H9 (cell line): ENCODE data around the gene CYP1B1. TPM values are rescaled to one million over a fixed set of nuclear protein-coding genes. Genes with fewer than 3 reads are reported as not detected.
A peak's percentile ranks its signal among the peaks of the same experiment; 100 is the strongest.

ENCODE experiments used
- DNase-seq: peaks from one replicate; pipeline ENCODE4 v3.0.0-alpha.2; 2017
- H2AFZ ChIP-seq: one replicate; pipeline ENCODE4 v1.6.1; 2013; ENCODE audit warnings: mild to moderate bottlenecking, low read length, control low read depth, moderate library complexity
- H2AK5ac ChIP-seq: 2 replicates; pipeline ENCODE4 v1.6.1; 2013; ENCODE audit warnings: low read length, control low read depth, mixed read lengths; ENCODE audit not compliant: insufficient read length
- H2BK120ac ChIP-seq: one replicate; pipeline ENCODE4 v1.6.1; 2013; ENCODE audit warnings: low read depth, mild to moderate bottlenecking, low read length, control low read depth, inconsistent platforms; ENCODE audit not compliant: poor library complexity, severe bottlenecking
- H2BK12ac ChIP-seq: 2 replicates; pipeline ENCODE4 v1.6.1; 2013; ENCODE audit warnings: low read length, control low read depth, mixed read lengths, low read depth; ENCODE audit not compliant: insufficient read length
- H2BK15ac ChIP-seq: 2 replicates; pipeline ENCODE4 v1.6.1; 2013; ENCODE audit warnings: low read depth, low read length, control low read depth
- H2BK20ac ChIP-seq: one replicate; pipeline ENCODE4 v1.6.1; 2013; ENCODE audit warnings: low read depth, mild to moderate bottlenecking, low read length, control low read depth, inconsistent platforms; ENCODE audit not compliant: poor library complexity, severe bottlenecking
- H2BK5ac ChIP-seq: 2 replicates; pipeline ENCODE4 v1.6.1; 2013; ENCODE audit warnings: low read length, control low read depth, mixed read lengths; ENCODE audit not compliant: insufficient read length
- H3K14ac ChIP-seq: 2 replicates; pipeline ENCODE4 v1.6.1; 2013; ENCODE audit warnings: low read length, control low read depth; ENCODE audit not compliant: insufficient read depth
- H3K18ac ChIP-seq: 2 replicates; pipeline ENCODE4 v1.6.1; 2013; ENCODE audit warnings: low read depth, mild to moderate bottlenecking, mixed read lengths, low read length, control low read depth; ENCODE audit not compliant: insufficient read length
- H3K23ac ChIP-seq: 2 replicates; pipeline ENCODE4 v1.6.1; 2013; ENCODE audit warnings: low read length, control low read depth, mixed read lengths, low read depth; ENCODE audit not compliant: insufficient read length
- H3K23me2 ChIP-seq: 2 replicates; pipeline ENCODE4 v1.6.1; 2013; ENCODE audit warnings: low read depth, mild to moderate bottlenecking, mixed read lengths, low read length, control low read depth; ENCODE audit not compliant: insufficient read length, poor library complexity, severe bottlenecking
- H3K27ac ChIP-seq: 2 replicates; pipeline ENCODE4 v1.5.1; 2013; ENCODE audit warnings: low read length, control low read depth, mixed read lengths, low read depth; ENCODE audit not compliant: insufficient read length
- H3K27me3 ChIP-seq: 2 replicates; pipeline ENCODE4 v1.6.1; 2013; ENCODE audit warnings: low read length, control low read depth, inconsistent platforms; ENCODE audit not compliant: insufficient read depth
- H3K4ac ChIP-seq: 2 replicates; pipeline ENCODE4 v1.6.1; 2013; ENCODE audit warnings: low read depth, mild to moderate bottlenecking, control low read depth, inconsistent platforms, low read length, moderate library complexity
- H3K4me1 ChIP-seq: 2 replicates; pipeline ENCODE4 v1.6.1; 2013; ENCODE audit warnings: low read length, control low read depth, inconsistent platforms; ENCODE audit not compliant: insufficient read depth
- H3K4me2 ChIP-seq: 2 replicates; pipeline ENCODE4 v1.6.1; 2013; ENCODE audit warnings: low read length, control low read depth, mixed read lengths; ENCODE audit not compliant: insufficient read length, insufficient read depth
- H3K56ac ChIP-seq: 2 replicates; pipeline ENCODE4 v1.6.1; 2013; ENCODE audit warnings: low read depth, mild to moderate bottlenecking, mixed read lengths, low read length, control low read depth; ENCODE audit not compliant: insufficient read length
- H3K79me1 ChIP-seq: 2 replicates; pipeline ENCODE4 v1.6.1; 2013; ENCODE audit warnings: low read depth, mild to moderate bottlenecking, moderate library complexity, low read length, control low read depth, inconsistent platforms; ENCODE audit not compliant: insufficient read depth, poor library complexity, severe bottlenecking
- H3K79me2 ChIP-seq: 2 replicates; pipeline ENCODE4 v1.6.1; 2013; ENCODE audit warnings: low read length, control low read depth, inconsistent platforms; ENCODE audit not compliant: insufficient read depth
- H3K9ac ChIP-seq: 2 replicates; pipeline ENCODE4 v1.6.1; 2013; ENCODE audit warnings: low read length, control low read depth, mixed read lengths; ENCODE audit not compliant: insufficient read length; ENCODE audit errors: extremely low read depth
- H3K9me3 ChIP-seq: one replicate; pipeline ENCODE4 v1.6.1; 2013; ENCODE audit warnings: low read depth, low read length, inconsistent platforms; ENCODE audit not compliant: control insufficient read depth
- H3T11ph ChIP-seq: one replicate; pipeline ENCODE4 v1.6.1; 2013; ENCODE audit warnings: mild to moderate bottlenecking, low read length, control low read depth, inconsistent platforms
- H4K20me1 ChIP-seq: one replicate; pipeline ENCODE4 v1.6.1; 2013; ENCODE audit not compliant: control insufficient read depth, insufficient read length, insufficient read depth
- H4K5ac ChIP-seq: 2 replicates; pipeline ENCODE4 v1.6.1; 2013; ENCODE audit warnings: low read depth, mild to moderate bottlenecking, mixed read lengths, low read length, control low read depth; ENCODE audit not compliant: insufficient read length
- H4K8ac ChIP-seq: replicated peaks from 2 replicates; pipeline ENCODE4 v1.6.1; 2013; ENCODE audit warnings: low read length, control low read depth, mixed read lengths, low read depth; ENCODE audit not compliant: insufficient read length
- H4K91ac ChIP-seq: 2 replicates; pipeline ENCODE4 v1.6.1; 2013; ENCODE audit warnings: low read depth, mild to moderate bottlenecking, moderate library complexity, mixed read lengths, low read length, control low read depth; ENCODE audit not compliant: insufficient read length
- H3K27ac Mint-ChIP-seq, 3 experiments: 2 replicates in 2 of 3; 3 replicates in 1 of 3; pipeline ENCODE4 v1.8.0; 2020 to 2021; ENCODE audit warnings: mixed read lengths in 3 of 3, mild to moderate bottlenecking in 1 of 3, moderate library complexity in 1 of 3
- H3K27me3 Mint-ChIP-seq: 2 replicates; pipeline ENCODE4 v1.8.0; 2021; ENCODE audit warnings: low read depth, mild to moderate bottlenecking, moderate library complexity, mixed read lengths
- H3K36me3 Mint-ChIP-seq, 3 experiments: 2 replicates in 2 of 3; 3 replicates in 1 of 3; pipeline ENCODE4 v1.8.0; 2020 to 2021; ENCODE audit warnings: low read depth in 3 of 3, mixed read lengths in 3 of 3; ENCODE audit not compliant: insufficient read depth in 1 of 3
- H3K4me1 Mint-ChIP-seq, 2 experiments: 2 replicates each; pipeline ENCODE4 v1.8.0; 2020; ENCODE audit warnings: mixed read lengths in 2 of 2
- H3K4me3 Mint-ChIP-seq, 2 experiments: 2 replicates in 1 of 2; 3 replicates in 1 of 2; pipeline ENCODE4 v1.8.0; 2020 to 2021; ENCODE audit warnings: mild to moderate bottlenecking in 2 of 2, mixed read lengths in 2 of 2, moderate library complexity in 1 of 2
- H3K9me3 Mint-ChIP-seq, 2 experiments: 2 replicates in 1 of 2; 3 replicates in 1 of 2; pipeline ENCODE4 v1.8.0; 2020; ENCODE audit warnings: mild to moderate bottlenecking in 2 of 2, mixed read lengths in 2 of 2, moderate library complexity in 1 of 2
- WGBS: extraction: QIAGEN DNeasy Blood & Tissue Kit; methylation state at CpG from one replicate; pipeline ENCODE4 v1.1.7; 2013; ENCODE audit warnings: missing lambda C conversion rate, low lambda C conversion rate, mixed read lengths; ENCODE audit not compliant: insufficient read length; ENCODE audit errors: extremely low coverage; 5-methylcytosine and 5-hydroxymethylcytosine counted together
- total RNA-seq: library from RNA; stranded (reverse); gene quantifications from 2 replicates; pipeline ENCODE4 v1.2.1, GENCODE V29; 2021
- TF ChIP-seq, protein P1 (sequence below): fragments of 200-600 bp; sonication (generic); conservative IDR thresholded peaks from 3 replicates; pipeline ENCODE4 v1.8.0; 2021; ENCODE audit warnings: antibody characterized with exemption, mild to moderate bottlenecking

Gene CYP1B1
- total RNA-seq, 1 experiment from 2014 or later, result 2.7 TPM

DNA sequence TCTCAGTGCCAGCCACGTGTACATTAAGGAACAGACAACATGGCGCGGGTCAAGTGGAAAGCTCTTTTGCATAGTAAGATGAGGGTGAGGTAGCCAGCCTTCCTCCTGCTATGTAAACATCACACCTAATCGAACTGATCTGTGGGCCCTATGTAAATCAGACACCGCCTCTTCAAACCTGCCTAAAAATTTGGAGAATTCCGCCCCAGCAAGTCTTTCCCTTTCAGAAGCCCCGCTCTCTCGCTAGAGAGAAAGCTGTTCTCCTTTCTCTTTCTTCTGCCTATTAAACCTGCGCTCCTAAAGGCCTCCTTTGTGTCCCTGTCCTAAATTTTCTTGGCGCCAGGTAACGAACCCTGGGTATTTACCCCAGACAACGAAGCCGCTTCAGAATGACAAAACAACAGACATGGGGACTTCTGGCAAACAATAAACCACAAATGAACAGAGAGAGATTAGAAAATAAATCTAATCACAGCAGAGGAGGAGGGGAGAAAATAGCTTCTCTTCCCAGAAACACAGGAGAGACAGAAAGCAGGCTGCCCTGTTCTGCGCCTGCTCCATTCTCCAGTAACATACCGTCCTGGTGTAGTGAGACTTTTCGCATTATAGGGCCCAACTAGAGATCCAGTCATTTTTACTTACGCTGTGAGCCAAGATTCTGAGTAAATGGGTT lies 31.9 kb upstream of the CYP1B1 start:
- TF ChIP-seq, protein P1, sequence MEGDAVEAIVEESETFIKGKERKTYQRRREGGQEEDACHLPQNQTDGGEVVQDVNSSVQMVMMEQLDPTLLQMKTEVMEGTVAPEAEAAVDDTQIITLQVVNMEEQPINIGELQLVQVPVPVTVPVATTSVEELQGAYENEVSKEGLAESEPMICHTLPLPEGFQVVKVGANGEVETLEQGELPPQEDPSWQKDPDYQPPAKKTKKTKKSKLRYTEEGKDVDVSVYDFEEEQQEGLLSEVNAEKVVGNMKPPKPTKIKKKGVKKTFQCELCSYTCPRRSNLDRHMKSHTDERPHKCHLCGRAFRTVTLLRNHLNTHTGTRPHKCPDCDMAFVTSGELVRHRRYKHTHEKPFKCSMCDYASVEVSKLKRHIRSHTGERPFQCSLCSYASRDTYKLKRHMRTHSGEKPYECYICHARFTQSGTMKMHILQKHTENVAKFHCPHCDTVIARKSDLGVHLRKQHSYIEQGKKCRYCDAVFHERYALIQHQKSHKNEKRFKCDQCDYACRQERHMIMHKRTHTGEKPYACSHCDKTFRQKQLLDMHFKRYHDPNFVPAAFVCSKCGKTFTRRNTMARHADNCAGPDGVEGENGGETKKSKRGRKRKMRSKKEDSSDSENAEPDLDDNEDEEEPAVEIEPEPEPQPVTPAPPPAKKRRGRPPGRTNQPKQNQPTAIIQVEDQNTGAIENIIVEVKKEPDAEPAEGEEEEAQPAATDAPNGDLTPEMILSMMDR, result no peak
- H3K23me2 ChIP-seq, result no peaks in the 10 kb centered on the region
- no peak overlapping the region for H3T11ph ChIP-seq
- Mint-ChIP-seq H3K4me3 (peak overlapping the region; percentile 9 to 12; a peak in 2 of 5 replicates), H3K27ac (peak overlapping the region; percentile 60 to 97 (median 96)), H3K9me3 (peaks cover 16 to 22% of the 10 kb centered on the region in 2 experiments), H3K4me1 (peaks cover 37 to 44% of the 10 kb centered on the region in 2 experiments), H3K27me3 (peaks cover 14% of the 10 kb centered on the region), H3K36me3 (peaks cover 4 to 22% (median 12%) of the 10 kb centered on the region in 3 experiments; a peak in 5 of 7 replicates)
- peak overlapping the region; percentile 58 for H3K18ac ChIP-seq
- no peak overlapping the region for H3K23ac ChIP-seq
- H3K4me2 ChIP-seq, result no peak overlapping the region
- no peaks in the 10 kb centered on the region for H3K79me2 ChIP-seq
- no peak overlapping the region for H2BK120ac ChIP-seq
- H2BK12ac ChIP-seq, result no peak overlapping the region
- no peaks in the 10 kb centered on the region for H4K20me1 ChIP-seq
- H3K9ac ChIP-seq, result no peak overlapping the region
- H3K27ac ChIP-seq, result peak overlapping the region; percentile 82
- no peak overlapping the region for H3K4ac ChIP-seq
- no peak overlapping the region for H2BK20ac ChIP-seq
- H2BK15ac ChIP-seq, result no peak overlapping the region
- H3K9me3 ChIP-seq, result no peaks in the 10 kb centered on the region
- no peak overlapping the region for H4K91ac ChIP-seq
- no peak overlapping the region for H3K14ac ChIP-seq
- H3K56ac ChIP-seq, result no peak overlapping the region
- no peak overlapping the region for H2BK5ac ChIP-seq
- peak overlapping the region; percentile 78 for H2AFZ ChIP-seq
- DNase-seq, result peak; percentile 77
- H3K79me1 ChIP-seq, result no peaks in the 10 kb centered on the region
- no CpG with 5 or more reads among the region's 17 CpGs for WGBS
- no peak overlapping the region for H4K5ac ChIP-seq
- no peak overlapping the region for H2AK5ac ChIP-seq
- H3K4me1 ChIP-seq, result peaks cover 11% of the 10 kb centered on the region
- no peak overlapping the region for H4K8ac ChIP-seq
- H3K27me3 ChIP-seq, result no peaks in the 10 kb centered on the region
